K562 (cell line): ENCODE results near the gene ANO9. TPM values are rescaled to one million over a fixed set of nuclear protein-coding genes. Genes with fewer than 3 reads are reported as not detected.

Experiments used
- ARID2 ChIP-seq: fragments of 450-650 bp; IDR thresholded peaks from 2 replicates; pipeline ENCODE4 v1.6.1; 2017; ENCODE audit warnings: antibody characterized with exemption, mild to moderate bottlenecking
- C11orf30 ChIP-seq: fragments of 450-650 bp; IDR thresholded peaks from 2 replicates; pipeline ENCODE4 v1.6.1; 2016; ENCODE audit warnings: low read depth, mild to moderate bottlenecking
- CXXC5 ChIP-seq: fragments of 250-450 bp; sonication (Bioruptor Pico); IDR thresholded peaks from 2 replicates; pipeline ENCODE4 v1.8.0; 2022; ENCODE audit warnings: inconsistent platforms, mild to moderate bottlenecking, moderate library complexity
- EGR1 ChIP-seq: fragments of 450-650 bp; conservative IDR thresholded peaks from 2 replicates; pipeline ENCODE4 v1.6.1; 2017; ENCODE audit warnings: mild to moderate bottlenecking
- ESRRA ChIP-seq: fragments of 450-650 bp; IDR thresholded peaks from 2 replicates; pipeline ENCODE4 v1.6.1; 2014; ENCODE audit warnings: low read depth, mild to moderate bottlenecking, moderate library complexity, borderline replicate concordance
- HDAC1 ChIP-seq, 2 experiments: fragments of 450-650 bp; IDR thresholded peaks; 2 replicates each; pipeline ENCODE4 v1.6.1; 2016 to 2017; ENCODE audit warnings: inconsistent platforms in 1 of 2, mild to moderate bottlenecking in 1 of 2, moderate library complexity in 1 of 2
- MAFF ChIP-seq: IDR thresholded peaks from 2 replicates; pipeline ENCODE4 v1.6.1; 2012; ENCODE audit warnings: low read length, improper control_type of control experiment
- MAFG ChIP-seq: fragments of 450-650 bp; conservative IDR thresholded peaks from 2 replicates; pipeline ENCODE4 v1.6.1; 2016; ENCODE audit warnings: missing genetic modification characterization, missing compliant biosample characterization
- MTA3 ChIP-seq: fragments of 450-650 bp; formaldehyde crosslinking; IDR thresholded peaks from 2 replicates; pipeline ENCODE4 v1.6.1; 2017; ENCODE audit warnings: mild to moderate bottlenecking, borderline replicate concordance
- PHF8 ChIP-seq: fragments of 200-600 bp; sonication (generic); IDR thresholded peaks from 2 replicates; pipeline ENCODE4 v1.6.1; 2012; ENCODE audit warnings: mixed run types, mild to moderate bottlenecking, inconsistent platforms, low read length, moderate library complexity, borderline replicate concordance
- PRPF4 ChIP-seq: fragments of 200-400 bp; formaldehyde crosslinking; IDR thresholded peaks from one replicate; pipeline ENCODE4 v1.6.1; 2017; ENCODE audit warnings: low read length, low read depth, mild to moderate bottlenecking; ENCODE audit not compliant: insufficient read depth, poor library complexity, severe bottlenecking
- RBBP5 ChIP-seq: fragments of 200-600 bp; sonication (generic); IDR thresholded peaks from 2 replicates; pipeline ENCODE4 v1.6.1; 2012; ENCODE audit warnings: borderline replicate concordance, mild to moderate bottlenecking, low read length, control low read depth, inconsistent platforms; ENCODE audit not compliant: insufficient read depth, poor library complexity, severe bottlenecking
- UBTF ChIP-seq, 2 experiments: IDR thresholded peaks; 2 replicates each; pipeline ENCODE4 v1.6.1; 2012; ENCODE audit warnings: improper control_type of control experiment in 2 of 2, low read depth in 2 of 2, low read length in 2 of 2, borderline replicate concordance in 1 of 2
- YBX1 ChIP-seq: fragments of 450-650 bp; IDR thresholded peaks from 2 replicates; pipeline ENCODE4 v1.7.1; 2016; ENCODE audit warnings: mild to moderate bottlenecking
- ZBTB7A ChIP-seq: IDR thresholded peaks from 2 replicates; pipeline ENCODE4 v1.6.1; 2011; ENCODE audit warnings: low read depth, mild to moderate bottlenecking, low read length, moderate library complexity, borderline replicate concordance; ENCODE audit not compliant: control insufficient read depth
- ZNF316 ChIP-seq: fragments of 450-650 bp; IDR thresholded peaks from 2 replicates; pipeline ENCODE4 v1.6.1; 2016
- ZNF57 ChIP-seq: fragments of 450-650 bp; formaldehyde crosslinking; IDR thresholded peaks from 2 replicates; pipeline ENCODE4 v1.4.0; 2020; ENCODE audit warnings: mild to moderate bottlenecking, moderate library complexity
- polyA plus RNA-seq, 8 experiments: library from polyadenylated mRNA; depleted of rRNA in 4 of 8; stranded (reverse) in 5 of 8; unstranded in 3 of 8; fragments of >200 nt; fragmentation: Nextera tagmentation in 2 of 8; fragmentation: Illumina TruSeq in 1 of 8; extraction: Ambion mirVana in 2 of 8; extraction: Trizol in 1 of 8; gene quantifications; 2 replicates each; pipeline versions ENCODE4 v1.2.1 to v1.2.3, GENCODE V29; 2011 to 2014; ENCODE audit warnings: inconsistent platforms in 1 of 8, missing spikeins in 1 of 8
- total RNA-seq, 7 experiments: library from RNA; depleted of rRNA in 6 of 7; stranded (reverse); fragments of >200 nt in 6 of 7; fragmentation: Illumina TruSeq in 2 of 7; extraction: Trizol in 2 of 7; gene quantifications; 2 replicates each; pipeline versions ENCODE4 v1.2.1 to v1.2.3, GENCODE V29; 2011 to 2021; ENCODE audit warnings: low replicate concordance in 1 of 7
- TF ChIP-seq, protein P1 (sequence below): fragments of 200-800 bp; sonication (Bioruptor generic); IDR thresholded peaks from 2 replicates; pipeline ENCODE4 v1.6.1; 2017; ENCODE audit warnings: missing genetic modification characterization, missing compliant biosample characterization

The ANO9 gene
- total and polyA plus RNA-seq, 9 of the 15 experiments (the other 6 are each of a cell fraction or from before 2014, with no cell fraction given): 0.20 to 14.5 (median 4.5) TPM

DNA sequence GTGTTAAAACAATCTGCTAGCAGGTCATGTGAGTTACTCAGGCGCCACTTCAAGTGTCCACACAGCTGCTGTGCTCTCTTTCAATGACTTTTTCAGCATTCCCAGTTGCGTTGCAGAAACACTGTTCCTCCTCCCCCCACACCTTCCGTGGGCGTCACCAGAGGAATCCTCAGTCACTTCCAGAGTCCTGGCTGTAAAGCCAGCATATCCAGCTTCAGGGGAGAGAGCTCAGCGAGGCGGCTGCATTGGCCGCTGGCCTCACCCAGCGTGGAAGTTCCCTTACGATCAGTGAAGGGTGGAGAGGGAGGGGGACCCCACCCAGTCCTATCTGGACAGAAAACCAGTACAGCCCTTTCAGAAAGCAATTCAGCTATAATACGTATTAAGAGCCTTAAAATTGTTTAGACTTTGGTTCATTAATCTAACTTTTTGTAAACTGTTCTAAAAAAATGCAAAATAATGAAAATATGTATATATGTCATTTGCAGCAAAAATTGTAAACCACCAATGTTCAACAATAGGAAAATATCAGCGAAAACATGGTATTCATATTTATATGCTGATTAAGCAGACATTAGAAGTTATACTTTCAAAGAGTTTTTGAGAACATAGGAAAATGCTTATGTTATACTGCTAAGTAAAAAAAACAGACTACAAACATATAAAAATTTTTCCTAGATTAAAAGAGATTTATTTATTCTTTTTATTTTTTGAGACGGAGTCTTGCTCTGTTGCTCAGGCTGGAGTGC is 2.8 kb upstream of the ANO9 start (continued):
- TF ChIP-seq ZBTB7A (peak; percentile 20; the same call in 1 of the 2 replicates), RBBP5 (peak; percentile 33), ARID2 (no peak), MAFG (tag) (peak; percentile 56), ESRRA (no peak), ZNF316 (peak; percentile 94), HDAC1 (IDR thresholded peaks at IDR 0.05) (0 out of 4 replicates have a peak, but pooled peaks of 1 of the 2 experiments have one; percentile 14), C11orf30 (peak; percentile 85), CXXC5 (CRISPR knock-in tag) (0 out of 2 replicates have a peak, but pooled peaks have one; percentile 15), YBX1 (no peak), MAFF (peak; percentile 36; the same call in 1 of the 2 replicates), PHF8 (peak; percentile 31; the same call in 1 of the 2 replicates), PRPF4 (no peak), ZNF57 (CRISPR knock-in tag) (no peak), MTA3 (peak; percentile 51), EGR1 (peak; percentile 69), UBTF (IDR thresholded peaks at IDR 0.05; ENCODE audit: borderline replicate concordance in 1 of 2, low read depth in 2 of 2, low read length in 2 of 2) (peak in 1 of 2 experiments; percentile 70; a peak in 1 of 4 replicates)
- TF ChIP-seq, protein P1, sequence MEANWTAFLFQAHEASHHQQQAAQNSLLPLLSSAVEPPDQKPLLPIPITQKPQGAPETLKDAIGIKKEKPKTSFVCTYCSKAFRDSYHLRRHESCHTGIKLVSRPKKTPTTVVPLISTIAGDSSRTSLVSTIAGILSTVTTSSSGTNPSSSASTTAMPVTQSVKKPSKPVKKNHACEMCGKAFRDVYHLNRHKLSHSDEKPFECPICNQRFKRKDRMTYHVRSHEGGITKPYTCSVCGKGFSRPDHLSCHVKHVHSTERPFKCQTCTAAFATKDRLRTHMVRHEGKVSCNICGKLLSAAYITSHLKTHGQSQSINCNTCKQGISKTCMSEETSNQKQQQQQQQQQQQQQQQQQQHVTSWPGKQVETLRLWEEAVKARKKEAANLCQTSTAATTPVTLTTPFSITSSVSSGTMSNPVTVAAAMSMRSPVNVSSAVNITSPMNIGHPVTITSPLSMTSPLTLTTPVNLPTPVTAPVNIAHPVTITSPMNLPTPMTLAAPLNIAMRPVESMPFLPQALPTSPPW (CRISPR knock-in tag): peak; percentile 82
